GM18951 (cell line): ENCODE results near the gene CBR3.
"Not testable (repeated sequence)": the region's sequence is repeated elsewhere in the genome, so short reads cannot be mapped to it uniquely, and the experiment has no call there.

Source experiments
- POLR2A ChIP-seq: IDR thresholded peaks from 4 replicates; pipeline ENCODE4 v1.6.1; 2011; ENCODE audit warnings: mild to moderate bottlenecking; ENCODE audit not compliant: insufficient read length, insufficient read depth; ENCODE audit errors: extremely low read depth
- in situ Hi-C: fragments of 300-500 bp; cut with MboI; formaldehyde crosslinking; loops from one replicate; pipeline ENCODE4 v1.12.0; 2022; ENCODE audit warnings: low sequenced_read_pairs, mixed read lengths, inconsistent platforms; ENCODE audit not compliant: unreplicated experiment

Gene CBR3

DNA sequence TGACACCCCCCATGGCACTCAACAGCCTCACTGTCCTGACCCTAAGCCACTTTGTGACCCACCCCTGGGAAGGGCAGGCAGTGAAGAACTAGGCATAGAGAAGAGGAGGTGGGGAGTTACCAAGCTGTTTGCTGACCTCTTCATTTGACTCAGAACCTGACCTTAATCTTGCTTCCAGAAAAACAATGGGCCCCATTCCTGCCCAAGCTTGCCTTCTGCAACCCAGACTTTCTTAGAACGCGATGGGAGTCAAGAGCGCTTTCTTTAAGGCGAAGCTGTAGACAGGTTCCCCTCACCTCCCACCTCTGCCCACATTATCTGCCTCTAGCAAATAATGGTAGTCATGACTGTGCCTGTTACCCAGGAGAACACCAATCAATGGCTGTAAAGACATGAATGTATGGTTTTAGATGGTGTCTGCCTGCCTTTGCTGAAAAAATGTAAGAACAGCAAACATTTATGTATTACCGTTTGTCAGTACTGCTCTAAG lies 8.2 kb upstream of the CBR3 start:
- in situ Hi-C loops: no loop called here
- TF ChIP-seq POLR2A: no peak

DNA sequence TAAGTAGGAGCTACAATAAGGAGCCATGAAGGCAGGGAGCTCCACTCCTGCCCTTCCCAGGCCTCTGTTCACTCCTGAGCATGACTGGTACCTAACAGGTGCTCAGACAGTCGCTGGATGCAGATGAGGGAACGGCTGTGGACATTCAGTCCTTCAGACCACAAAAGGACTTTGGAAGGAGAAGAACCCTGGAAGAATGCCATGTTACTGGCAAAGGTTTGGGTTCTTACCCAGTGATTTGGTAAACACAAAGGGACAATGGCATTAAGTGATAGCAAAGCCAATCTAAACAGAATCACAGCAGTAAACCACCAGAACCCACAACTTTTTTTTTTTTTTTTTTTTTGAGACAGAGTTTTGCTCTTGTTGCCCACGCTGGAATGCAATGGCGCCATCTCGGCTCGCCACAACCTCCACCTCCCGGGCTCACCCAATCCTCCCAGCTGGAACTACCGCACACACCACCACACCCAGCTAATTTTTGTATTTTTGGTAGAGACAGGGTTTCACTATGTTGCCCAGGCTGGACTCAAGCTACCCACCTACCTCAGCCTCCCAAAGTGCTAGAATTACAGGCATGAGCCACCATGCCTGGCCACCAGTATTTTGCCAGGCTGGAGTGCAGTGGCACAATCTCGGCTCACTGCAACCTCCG lies 7.5 kb upstream of the CBR3 start:
- in situ Hi-C loops: no loop called here
- no peak for TF ChIP-seq POLR2A

DNA sequence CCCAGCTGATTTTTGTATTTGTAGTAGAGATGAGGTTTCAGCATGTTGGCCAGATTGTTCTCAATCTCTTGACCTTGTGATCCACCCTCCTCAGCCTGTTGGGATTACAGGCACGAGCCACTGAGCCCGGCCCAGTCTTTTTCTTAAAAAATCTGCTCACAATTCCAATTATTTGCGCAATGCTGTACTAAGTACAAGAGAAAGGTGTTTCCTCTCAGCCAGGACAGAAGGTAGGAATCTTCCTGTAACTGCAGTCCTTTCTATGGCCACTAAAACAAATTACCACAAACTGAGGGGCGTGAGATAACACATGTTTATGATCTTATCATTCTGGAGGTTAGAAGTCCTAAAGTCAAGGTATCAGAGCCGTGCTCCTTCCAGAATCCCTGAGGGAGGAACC lies 6.9 kb upstream of the CBR3 start:
- in situ Hi-C loops: no loop called here
- TF ChIP-seq POLR2A: no peak

DNA sequence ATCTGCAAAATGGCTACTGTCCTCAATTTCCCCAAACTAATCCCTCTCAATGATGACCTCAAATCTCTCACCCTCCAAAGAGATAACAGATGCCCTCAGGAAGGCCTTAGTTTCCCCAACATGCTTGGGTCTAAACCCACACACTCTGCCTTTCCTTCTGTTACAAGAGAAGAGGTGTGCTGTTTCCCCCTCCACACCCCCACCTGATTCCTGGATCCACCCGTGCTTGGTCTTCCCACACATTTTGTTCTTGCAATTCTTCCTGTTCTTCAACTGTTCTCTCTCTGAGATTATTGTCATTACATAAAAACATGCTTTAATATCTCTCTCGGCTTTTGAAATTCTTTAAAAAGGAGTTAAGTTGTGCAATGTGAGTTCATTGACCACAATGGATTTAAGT lies 5.7 kb upstream of the CBR3 start:
- in situ Hi-C loops: no loop called here

DNA sequence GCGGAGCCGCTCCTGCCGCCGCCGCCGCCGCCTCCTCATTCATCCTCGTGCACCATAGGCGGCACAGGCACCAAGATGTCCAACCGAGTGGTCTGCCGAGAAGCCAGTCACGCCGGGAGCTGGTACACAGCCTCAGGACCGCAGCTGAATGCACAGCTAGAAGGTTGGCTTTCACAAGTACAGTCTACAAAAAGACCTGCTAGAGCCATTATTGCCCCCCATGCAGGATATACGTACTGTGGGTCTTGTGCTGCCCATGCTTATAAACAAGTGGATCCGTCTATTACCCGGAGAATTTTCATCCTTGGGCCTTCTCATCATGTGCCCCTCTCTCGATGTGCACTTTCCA lies 4.5 kb upstream of the CBR3 start:
- in situ Hi-C loops: not testable (repeated sequence)

More for the DNA sequence above, 5.7 kb upstream of the CBR3 start:
- TF ChIP-seq POLR2A: no peak

DNA sequence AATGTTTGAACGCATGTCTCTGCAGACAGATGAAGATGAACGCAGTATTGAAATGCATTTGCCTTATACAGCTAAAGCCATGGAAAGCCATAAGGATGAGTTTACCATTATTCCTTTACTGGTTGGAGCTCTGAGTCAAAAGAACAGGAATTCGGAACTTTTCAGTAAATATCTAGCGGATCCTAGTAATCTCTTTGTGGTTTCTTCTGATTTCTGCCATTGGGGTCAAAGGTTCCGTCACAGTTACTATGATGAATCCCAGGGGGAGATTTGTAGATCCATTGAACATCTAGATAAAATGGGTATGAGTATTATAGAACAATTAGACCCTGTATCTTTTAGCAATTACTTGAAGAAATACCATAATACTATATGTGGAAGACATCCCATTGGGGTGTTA lies 4.0 kb upstream of the CBR3 start:
- in situ Hi-C loops: not testable (repeated sequence)

GRCh38 chr21:36132696-36133095 lies 2.2 kb upstream of the CBR3 start:
- in situ Hi-C loops: no loop called here

DNA sequence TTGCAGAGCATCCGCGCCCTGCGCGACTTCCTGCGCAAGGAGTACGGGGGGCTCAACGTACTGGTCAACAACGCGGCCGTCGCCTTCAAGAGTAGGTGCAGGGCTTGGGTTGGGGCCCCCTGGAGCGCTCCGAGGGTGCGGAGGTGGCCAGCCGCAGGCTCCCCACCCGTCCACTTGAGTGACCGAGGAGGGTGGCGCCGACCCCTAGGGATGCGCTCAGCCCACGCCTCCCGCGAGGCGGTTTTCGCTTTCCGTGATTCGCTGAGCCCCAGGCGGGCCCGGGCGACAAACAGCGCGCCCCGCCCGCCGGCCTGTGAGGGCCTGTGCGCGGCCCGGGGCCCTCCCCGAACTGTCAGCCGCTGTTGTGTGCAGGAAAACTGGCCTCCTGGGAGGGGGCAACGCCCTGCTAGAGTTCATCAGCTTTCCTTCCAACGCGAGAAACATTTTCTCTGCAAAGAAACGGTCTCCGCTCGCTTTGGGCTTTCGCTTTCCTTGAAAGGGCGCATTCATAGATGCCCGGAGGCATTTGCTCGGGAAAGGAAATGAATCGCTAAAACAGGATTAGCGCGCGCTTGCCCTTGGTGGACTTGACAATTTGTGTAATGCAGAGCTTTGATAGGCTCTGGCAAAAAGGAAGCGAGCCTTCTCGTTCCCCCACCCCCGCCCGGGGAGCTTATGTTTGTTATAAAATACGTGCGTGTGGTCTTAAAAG lies 668 bp downstream of the CBR3 start:
- no peak for TF ChIP-seq POLR2A
- in situ Hi-C loops: no loop called here

More at GRCh38 chr21:36132696-36133095, 2.2 kb upstream of the CBR3 start:
- no peak for TF ChIP-seq POLR2A

DNA sequence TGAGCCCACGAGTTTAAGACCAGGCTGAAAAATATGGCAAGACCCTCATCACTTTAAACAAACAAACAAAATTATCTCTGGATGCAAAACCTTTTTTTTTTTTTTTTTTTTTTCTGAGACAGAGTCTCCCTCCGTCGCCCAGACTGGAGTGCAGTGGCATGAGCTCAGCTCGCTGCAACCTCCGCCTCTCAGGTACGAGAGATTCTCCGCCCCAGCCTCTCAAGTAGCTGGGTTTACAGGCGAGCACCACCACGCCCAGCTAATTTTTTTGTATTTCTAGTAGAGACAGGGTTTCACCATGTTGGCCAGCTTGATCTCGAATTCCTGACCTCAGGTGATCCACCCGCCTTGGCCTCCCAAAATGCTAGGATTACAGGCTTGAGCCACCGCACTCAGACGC lies 4.9 kb downstream of the CBR3 start:
- in situ Hi-C loops: loop anchor here (5.0 kb wide), 1 partner anchor 193 kb away; no protein-coding TSS in a partner anchor

GRCh38 chr21:36141513-36141925 lies 6.6 kb downstream of the CBR3 start:
- in situ Hi-C loops: loop anchor here (5.0 kb wide), 1 partner anchor 191 kb away; no protein-coding TSS in a partner anchor
- TF ChIP-seq POLR2A: no peak

GRCh38 chr21:36144233-36144632 lies 9.4 kb downstream of the CBR3 start:
- in situ Hi-C loops: loop anchor here (5.0 kb wide), 1 partner anchor 188 kb away; no protein-coding TSS in a partner anchor

DNA sequence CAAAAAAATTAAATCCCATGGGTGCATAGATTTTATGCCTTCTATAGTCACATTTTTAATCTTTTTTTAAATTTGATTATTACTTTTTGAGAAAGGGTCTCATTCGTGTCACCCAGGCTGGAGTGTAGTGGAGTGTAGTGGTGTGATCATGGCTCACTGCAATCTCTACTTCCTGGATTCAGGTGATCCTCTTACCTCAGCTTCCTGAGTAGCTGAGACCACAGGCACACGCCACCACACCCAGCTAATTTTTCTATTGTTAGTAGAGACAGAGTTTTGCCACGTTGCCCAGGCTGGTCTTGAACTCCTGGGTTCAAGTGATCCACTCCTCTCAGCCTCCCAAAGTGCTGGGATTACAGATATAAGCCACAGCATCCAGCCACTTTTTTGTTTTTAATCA lies 10.4 kb downstream of the CBR3 start:
- in situ Hi-C loops: no loop called here
- no peak for TF ChIP-seq POLR2A

DNA sequence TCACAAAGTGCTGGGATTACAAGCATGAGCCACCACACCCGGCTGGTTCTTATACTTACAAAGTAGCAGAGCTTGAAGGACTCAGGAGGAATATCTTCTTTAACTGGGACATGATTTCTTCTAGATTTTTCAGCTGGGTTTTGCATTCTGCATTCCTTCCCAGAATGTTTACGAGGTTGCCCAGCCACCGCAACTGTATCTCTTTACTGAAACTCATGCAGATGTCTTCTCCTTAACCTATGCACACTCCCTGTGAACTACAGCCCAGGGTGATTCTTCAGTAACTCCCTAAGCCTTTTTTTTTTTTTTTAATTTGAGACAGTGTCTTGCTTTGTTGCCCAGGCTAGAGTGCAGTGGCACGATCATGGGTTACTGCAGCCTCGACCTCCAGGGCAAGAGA lies 13.0 kb downstream of the CBR3 start:
- in situ Hi-C loops: no loop called here
- no peak for TF ChIP-seq POLR2A

DNA sequence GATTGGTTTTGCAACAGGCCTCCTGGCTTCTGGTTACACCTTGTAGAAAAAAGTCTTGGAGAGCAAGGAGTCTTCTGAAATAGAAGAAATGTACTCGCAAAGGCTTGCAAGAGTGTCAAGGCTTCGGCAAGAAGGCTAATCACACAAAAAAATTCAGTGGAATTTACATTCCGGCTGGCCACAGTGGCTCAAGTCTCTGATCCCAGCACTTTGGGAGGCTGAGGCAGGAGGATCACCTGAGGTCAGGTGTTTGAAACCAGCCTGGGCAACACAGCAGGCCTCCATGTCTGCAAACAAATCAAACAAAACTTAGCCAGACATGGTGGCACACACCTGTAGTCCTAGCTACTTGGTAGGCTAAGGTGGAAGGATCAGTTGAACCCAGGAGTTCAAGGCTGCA lies 14.0 kb downstream of the CBR3 start:
- in situ Hi-C loops: no loop called here
- no peak for TF ChIP-seq POLR2A

DNA sequence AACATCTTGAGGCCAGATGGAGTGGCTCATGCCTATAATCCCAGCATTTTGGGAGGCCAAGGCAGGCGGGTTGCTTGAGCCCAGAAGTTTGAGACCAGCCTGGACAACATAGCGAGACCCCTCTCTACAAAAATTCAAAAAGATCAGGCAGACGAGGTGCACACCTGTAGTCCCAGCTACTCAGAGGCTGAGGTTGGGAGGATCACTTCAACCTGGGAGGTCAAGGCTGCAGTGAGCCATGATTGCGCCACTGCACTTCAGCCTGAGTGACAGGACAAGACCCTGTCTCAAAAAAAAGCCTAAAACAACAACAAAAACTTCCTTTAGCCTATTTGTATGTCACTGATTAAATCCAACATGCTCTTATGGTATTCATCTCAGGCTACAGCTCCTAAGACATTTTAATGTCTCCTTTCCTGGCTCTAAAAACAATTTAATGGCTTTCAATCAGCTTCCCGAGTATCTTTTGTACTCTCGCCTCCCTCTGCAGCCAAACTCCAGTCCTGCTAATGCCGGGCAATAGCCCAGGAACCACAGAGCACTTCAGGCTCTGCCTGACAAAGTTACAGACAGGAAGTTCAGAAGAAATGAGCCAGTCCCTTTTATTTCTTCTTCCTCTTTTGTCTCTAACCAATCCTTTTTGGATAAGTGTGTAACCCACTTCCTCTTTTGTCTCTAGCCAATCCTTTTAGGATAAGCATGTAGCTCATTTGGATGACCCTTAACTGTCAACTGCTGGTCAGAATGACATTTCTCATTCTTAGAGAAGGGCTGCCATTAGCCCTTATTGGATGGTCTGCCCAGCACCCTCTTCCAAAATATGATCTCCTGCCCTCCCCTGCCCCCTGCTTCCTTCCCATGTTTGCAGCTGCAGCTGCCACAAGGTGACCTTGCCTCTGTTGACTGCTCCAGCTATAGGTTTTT lies 15.2 kb downstream of the CBR3 start:
- in situ Hi-C loops: no loop called here
- no peak for TF ChIP-seq POLR2A
